Measurements from ENCODE around the gene PTPRT. TPM values are rescaled to one million over a fixed set of nuclear protein-coding genes. Genes with fewer than 3 reads are reported as not detected.
"Not testable (repeated sequence)": the region's sequence is repeated elsewhere in the genome, so short reads cannot be mapped to it uniquely, and the experiment has no call there.

Gene PTPRT
- total and polyA plus RNA-seq, 2 of the 13 experiments (the other 11 are each of a cell fraction or from before 2014, with no cell fraction given) = under 0.01 to 0.09 TPM

DNA sequence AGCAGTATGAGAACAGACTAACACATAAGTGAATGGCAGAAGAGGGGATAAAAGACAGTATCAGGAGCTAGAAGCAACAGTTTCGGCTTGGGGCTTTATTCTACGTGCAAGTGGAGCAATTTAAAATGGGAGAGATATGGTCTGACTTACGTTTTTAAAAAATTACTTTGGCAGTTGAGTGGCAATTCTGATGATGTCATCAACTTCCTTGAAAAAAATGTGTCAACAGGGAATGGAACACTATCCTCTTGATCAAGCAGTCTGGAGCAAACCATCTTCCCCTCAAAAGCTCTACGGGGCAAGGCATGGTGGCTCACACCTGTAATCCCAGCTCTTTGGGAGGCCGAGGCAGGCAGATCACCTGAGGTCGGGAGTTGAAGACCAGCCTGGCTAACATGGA lies 24.1 kb downstream of the PTPRT start:
- 33% methylated on average over 6 of the region's 6 CpGs for WGBS (ENCODE audit: low lambda C conversion rate)
- no peak overlapping the region for H3K4me2 ChIP-seq (ENCODE audit: low read depth, low read length)
- no peaks in the 10 kb centered on the region for H4K20me1 ChIP-seq (ENCODE audit: insufficient read depth, low read length)
- ChIA-PET POLR2A (no interaction called here), CTCF (ENCODE audit: low intra/inter-chr PET ratio, low total read pairs) (no interaction called here)
- no peaks in the 10 kb centered on the region for H3K27me3 ChIP-seq (ENCODE audit: control insufficient read depth in 1 of 2, insufficient read depth in 2 of 2, low read length in 2 of 2)
- FAIRE-seq (no peak), DNase-seq (ENCODE audit: low spot score) (no peak), ATAC-seq (no peak)
- intact Hi-C loops (cut with micrococcal nuclease; ENCODE audit: unreplicated experiment) = no loop called here
- H2AFZ ChIP-seq (ENCODE audit: low read length) = no peak overlapping the region
- no peak overlapping the region for H3K4me3 ChIP-seq (replicated peaks in 1 of 3; ENCODE audit: insufficient read depth in 1 of 3, low read depth in 2 of 3, low read length in 3 of 3)
- no TSS peak for BruUV-seq (replicated peaks)
- no peak overlapping the region for H3K27ac ChIP-seq (ENCODE audit: extremely low read length, insufficient read depth, low read length)
- H3K36me3 ChIP-seq (replicated peaks in 1 of 2; ENCODE audit: control insufficient read depth in 1 of 2, insufficient read depth in 2 of 2, low read length in 2 of 2) = no peaks in the 10 kb centered on the region
- in situ Hi-C loops (cut with HindIII; ENCODE audit: extremely low pct_ligation_motif_present, low pct_unique_long_range_greater_than_20kb) = no loop called here
- H3K79me2 ChIP-seq (ENCODE audit: insufficient read depth, low read length) = no peaks in the 10 kb centered on the region
- no peaks in the 10 kb centered on the region for H3K4me1 ChIP-seq (ENCODE audit: insufficient read depth, low read length)
- no peaks in the 10 kb centered on the region for H3K9me3 ChIP-seq (ENCODE audit: low read length)
- TF ChIP-seq, protein P1, sequence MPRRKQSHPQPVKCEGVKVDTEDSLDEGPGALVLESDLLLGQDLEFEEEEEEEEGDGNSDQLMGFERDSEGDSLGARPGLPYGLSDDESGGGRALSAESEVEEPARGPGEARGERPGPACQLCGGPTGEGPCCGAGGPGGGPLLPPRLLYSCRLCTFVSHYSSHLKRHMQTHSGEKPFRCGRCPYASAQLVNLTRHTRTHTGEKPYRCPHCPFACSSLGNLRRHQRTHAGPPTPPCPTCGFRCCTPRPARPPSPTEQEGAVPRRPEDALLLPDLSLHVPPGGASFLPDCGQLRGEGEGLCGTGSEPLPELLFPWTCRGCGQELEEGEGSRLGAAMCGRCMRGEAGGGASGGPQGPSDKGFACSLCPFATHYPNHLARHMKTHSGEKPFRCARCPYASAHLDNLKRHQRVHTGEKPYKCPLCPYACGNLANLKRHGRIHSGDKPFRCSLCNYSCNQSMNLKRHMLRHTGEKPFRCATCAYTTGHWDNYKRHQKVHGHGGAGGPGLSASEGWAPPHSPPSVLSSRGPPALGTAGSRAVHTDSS (CRISPR knock-in tag; conservative IDR thresholded peaks at IDR 0.05) = no peak
- no peak for TF ChIP-seq KDM5A (IDR thresholded peaks at IDR 0.05; ENCODE audit: borderline replicate concordance, low read length)
- TF ChIP-seq ATF7 (IDR thresholded peaks at IDR 0.05) = peak; percentile 98
- no peak for TF ChIP-seq ATF7 (CRISPR knock-in tag; IDR thresholded peaks at IDR 0.05)
- no peak for TF ChIP-seq U2AF2 (IDR thresholded peaks at IDR 0.05; ENCODE audit: low read depth, low read length)
- TF ChIP-seq ZNF235 (CRISPR knock-in tag; IDR thresholded peaks at IDR 0.05; ENCODE audit: borderline replicate concordance) = no peak
- no peak for TF ChIP-seq ZNF577 (CRISPR knock-in tag; IDR thresholded peaks at IDR 0.05; ENCODE audit: borderline replicate concordance, low read depth)
- peak; percentile 78 for TF ChIP-seq MAFF (IDR thresholded peaks at IDR 0.05; ENCODE audit: low read depth, low read length)
- peak; percentile 79 to 86 for TF ChIP-seq MAFK (conservative IDR thresholded peaks at IDR 0.05 in 1 of 2, IDR thresholded peaks at IDR 0.05 in 1 of 2; ENCODE audit: low read length in 2 of 2)
- no peak for TF ChIP-seq AGO1 (IDR thresholded peaks at IDR 0.05; ENCODE audit: low read depth, low read length, poor library complexity, severe bottlenecking)
- peak; percentile 85 for TF ChIP-seq CREB1 (IDR thresholded peaks at IDR 0.05)
- TF ChIP-seq CREB1 (CRISPR knock-in tag; IDR thresholded peaks at IDR 0.05) = no peak
- no peak overlapping the region for H3K9ac ChIP-seq (ENCODE audit: insufficient read depth, low read depth, low read length)

DNA sequence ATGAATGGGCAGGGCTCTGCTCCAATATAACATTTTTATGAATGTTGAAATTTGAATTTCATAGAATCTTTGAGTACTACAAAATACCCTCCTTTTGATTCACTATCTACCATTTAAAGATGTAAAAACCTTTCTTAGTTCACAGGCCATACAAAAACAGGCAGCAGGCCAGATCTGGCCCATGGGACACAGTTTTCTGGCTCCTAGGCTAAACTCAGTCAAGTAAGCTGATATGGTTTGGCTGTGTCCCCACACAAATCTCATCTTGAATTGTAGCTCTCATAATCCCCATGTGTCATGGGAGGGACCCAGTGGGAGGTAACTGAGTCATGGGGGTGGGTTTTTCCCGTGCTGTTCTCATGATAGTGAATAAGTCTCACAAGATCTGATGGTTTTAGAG lies 25.0 kb downstream of the PTPRT start:
- H3K4me1 ChIP-seq (ENCODE audit: insufficient read depth, low read length); H3K9me3 ChIP-seq (ENCODE audit: low read length); H3K9ac ChIP-seq (ENCODE audit: insufficient read depth, low read depth, low read length); intact Hi-C loops (cut with micrococcal nuclease; ENCODE audit: unreplicated experiment); FAIRE-seq; in situ Hi-C loops (cut with HindIII; ENCODE audit: extremely low pct_ligation_motif_present, low pct_unique_long_range_greater_than_20kb); ATAC-seq; CTCF ChIA-PET (ENCODE audit: low intra/inter-chr PET ratio, low total read pairs); H2AFZ ChIP-seq (ENCODE audit: low read length); H4K20me1 ChIP-seq (ENCODE audit: insufficient read depth, low read length); H3K27me3 ChIP-seq (ENCODE audit: control insufficient read depth in 1 of 2, insufficient read depth in 2 of 2, low read length in 2 of 2); POLR2A ChIA-PET; BruUV-seq (replicated peaks); H3K36me3 ChIP-seq (replicated peaks in 1 of 2; ENCODE audit: control insufficient read depth in 1 of 2, insufficient read depth in 2 of 2, low read length in 2 of 2); H3K27ac ChIP-seq (ENCODE audit: extremely low read length, insufficient read depth, low read length); H3K4me3 ChIP-seq (replicated peaks in 1 of 3; ENCODE audit: insufficient read depth in 1 of 3, low read depth in 2 of 3, low read length in 3 of 3); H3K79me2 ChIP-seq (ENCODE audit: insufficient read depth, low read length); H3K4me2 ChIP-seq (ENCODE audit: low read depth, low read length); DNase-seq (ENCODE audit: low spot score): not testable (repeated sequence)
- 0% methylated on average over 1 of the region's 1 CpG for WGBS (ENCODE audit: low lambda C conversion rate)
